GM19351 (cell line): ENCODE data around the gene MISP.
"Not testable (repeated sequence)": the region's sequence is repeated elsewhere in the genome, so short reads cannot be mapped to it uniquely, and the experiment has no call there.

Experiments
- ATAC-seq: cut with Tn5 transposase; IDR thresholded peaks from one replicate; pipeline ENCODE4 v1.9.1; 2021; ENCODE audit warnings: mild to moderate bottlenecking, moderate library complexity; ENCODE audit not compliant: unreplicated experiment

Gene MISP, protein sequence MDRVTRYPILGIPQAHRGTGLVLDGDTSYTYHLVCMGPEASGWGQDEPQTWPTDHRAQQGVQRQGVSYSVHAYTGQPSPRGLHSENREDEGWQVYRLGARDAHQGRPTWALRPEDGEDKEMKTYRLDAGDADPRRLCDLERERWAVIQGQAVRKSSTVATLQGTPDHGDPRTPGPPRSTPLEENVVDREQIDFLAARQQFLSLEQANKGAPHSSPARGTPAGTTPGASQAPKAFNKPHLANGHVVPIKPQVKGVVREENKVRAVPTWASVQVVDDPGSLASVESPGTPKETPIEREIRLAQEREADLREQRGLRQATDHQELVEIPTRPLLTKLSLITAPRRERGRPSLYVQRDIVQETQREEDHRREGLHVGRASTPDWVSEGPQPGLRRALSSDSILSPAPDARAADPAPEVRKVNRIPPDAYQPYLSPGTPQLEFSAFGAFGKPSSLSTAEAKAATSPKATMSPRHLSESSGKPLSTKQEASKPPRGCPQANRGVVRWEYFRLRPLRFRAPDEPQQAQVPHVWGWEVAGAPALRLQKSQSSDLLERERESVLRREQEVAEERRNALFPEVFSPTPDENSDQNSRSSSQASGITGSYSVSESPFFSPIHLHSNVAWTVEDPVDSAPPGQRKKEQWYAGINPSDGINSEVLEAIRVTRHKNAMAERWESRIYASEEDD

DNA sequence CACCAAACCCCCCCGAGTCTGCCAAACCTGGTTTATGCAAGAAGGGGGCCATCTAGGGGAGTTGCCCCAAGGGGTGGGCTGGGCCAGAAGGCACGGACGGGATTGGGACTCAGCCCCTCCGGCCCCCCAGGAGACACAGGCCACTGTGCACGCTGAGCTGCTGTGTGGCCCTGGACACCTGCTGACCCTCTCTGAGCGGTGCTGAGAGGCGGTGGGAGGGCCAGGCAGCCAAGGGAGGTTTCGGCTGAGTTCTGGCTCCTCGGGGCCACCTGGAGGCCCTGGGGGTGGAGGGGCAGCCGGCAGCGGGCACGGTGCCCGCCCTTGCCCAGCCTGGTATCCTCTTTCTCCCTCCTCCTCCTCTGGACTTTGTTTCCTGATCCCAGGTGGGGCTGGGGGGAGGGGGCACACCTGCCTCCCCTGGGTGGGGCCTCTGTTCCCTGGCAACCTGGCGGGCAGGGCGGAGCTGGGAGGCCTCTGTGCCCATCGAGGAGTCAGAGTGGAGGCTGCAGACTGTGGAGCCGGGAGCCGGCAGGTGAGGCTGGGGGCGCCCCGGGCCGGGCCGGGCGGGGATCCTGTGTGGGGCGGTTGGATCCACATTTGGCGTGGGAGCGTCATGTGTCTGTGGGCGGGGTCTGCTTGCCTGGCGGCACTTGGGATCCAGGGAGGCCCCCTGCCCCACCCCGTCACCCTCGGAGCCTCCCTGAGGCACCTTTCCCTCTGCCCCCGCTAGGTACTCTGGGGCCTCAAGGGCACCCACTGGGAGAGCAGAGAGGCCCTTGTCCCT lies at the start of gene MISP:
MISP (plus strand) TSS at position 473 of the 784 bp plus-strand sequence. CDS start 5,835 bp downstream, outside the sequence.
- no peak for ATAC-seq

DNA sequence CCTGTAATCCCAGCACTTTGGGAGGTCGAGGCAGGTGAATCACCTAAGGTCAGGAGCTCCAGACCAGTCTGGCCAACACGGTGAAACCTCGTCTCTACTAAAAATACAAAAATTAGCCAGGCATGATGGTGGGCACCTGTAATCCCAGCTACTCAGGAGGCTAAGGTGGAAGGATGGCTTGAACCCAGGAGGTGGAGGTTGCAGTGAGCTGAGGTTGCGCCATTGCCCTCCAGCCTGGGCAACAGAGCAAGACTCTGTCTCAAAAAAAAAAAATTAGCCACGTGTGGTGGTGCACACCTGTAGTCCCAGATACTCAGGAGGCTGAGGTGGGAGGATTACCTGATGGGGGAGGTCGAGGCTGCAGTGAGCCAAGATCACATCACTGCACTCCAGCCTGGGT lies 48.1 kb upstream of the MISP start:
- not testable (repeated sequence) for ATAC-seq

DNA sequence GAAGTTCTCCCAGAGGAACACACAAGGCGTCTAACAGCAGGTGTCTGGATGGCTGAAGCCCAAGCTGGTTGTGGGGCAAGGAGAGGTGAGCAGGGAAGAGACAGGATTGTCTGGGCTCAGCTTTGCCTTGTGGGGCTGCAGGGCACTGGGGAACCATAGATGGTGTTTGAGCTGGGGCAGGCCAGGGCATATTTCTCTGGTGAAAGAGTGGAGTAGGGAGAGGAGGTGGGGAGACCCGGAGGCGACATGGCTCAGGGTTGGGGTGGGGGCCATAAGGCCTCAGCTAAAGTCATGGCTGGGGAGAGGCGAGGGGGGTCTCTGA lies 47.6 kb upstream of the MISP start:
- ATAC-seq, result no peak

DNA sequence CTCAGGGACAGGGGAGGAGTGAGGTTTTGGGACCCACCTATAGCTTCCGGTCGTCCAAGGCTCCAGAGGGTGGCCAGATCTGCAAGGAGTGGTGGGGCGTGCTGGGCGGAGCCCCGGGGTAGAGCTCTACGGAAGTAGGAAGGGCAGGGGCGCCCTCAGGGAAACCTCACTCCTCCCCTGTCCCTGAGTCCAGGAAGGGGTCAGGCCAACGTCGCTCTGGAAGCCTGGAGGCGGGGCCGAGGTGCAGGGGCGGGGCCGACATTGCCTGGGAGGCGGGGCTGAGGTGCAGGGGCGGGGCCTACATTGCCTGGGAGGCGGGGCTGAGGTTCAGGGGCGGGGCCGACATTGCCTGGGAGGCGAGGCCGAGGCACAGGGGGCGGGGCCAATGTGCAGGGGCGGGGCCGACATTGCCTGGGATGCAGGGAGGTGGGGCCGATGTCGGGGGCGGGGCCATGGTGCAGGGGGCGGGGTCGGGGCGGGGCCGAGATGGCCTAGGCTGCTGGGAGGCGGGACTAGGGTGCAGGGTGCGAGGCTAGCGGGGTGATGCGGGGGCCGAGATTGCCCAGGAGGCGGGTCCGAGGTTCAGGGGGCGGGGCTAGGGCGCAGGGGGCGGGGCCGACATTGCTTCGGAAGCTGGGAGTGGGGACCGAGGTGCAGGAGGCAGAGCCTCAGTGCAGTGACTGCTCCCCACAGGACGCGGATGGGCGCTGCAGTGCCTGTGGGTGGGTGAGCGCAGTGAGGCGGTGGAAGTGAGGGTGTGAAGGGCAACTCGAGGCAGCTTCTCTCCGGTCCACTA lies 47.1 kb upstream of the MISP start:
- no peak for ATAC-seq

DNA sequence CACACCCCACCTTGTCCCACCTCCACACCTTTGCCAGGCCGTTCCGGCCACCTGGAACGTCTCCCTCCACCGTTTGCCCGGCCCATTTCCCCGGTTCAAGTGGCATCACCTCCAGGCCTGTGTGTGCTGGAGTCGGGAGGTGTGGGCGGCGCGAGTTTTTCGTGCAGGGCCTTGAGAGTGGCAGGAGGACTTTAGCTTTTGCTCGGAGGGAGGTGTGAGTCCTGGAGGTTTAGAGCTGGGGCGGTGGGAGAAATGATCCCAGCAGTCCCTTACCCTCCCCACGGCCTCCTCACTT lies 46.5 kb upstream of the MISP start:
- no peak for ATAC-seq

DNA sequence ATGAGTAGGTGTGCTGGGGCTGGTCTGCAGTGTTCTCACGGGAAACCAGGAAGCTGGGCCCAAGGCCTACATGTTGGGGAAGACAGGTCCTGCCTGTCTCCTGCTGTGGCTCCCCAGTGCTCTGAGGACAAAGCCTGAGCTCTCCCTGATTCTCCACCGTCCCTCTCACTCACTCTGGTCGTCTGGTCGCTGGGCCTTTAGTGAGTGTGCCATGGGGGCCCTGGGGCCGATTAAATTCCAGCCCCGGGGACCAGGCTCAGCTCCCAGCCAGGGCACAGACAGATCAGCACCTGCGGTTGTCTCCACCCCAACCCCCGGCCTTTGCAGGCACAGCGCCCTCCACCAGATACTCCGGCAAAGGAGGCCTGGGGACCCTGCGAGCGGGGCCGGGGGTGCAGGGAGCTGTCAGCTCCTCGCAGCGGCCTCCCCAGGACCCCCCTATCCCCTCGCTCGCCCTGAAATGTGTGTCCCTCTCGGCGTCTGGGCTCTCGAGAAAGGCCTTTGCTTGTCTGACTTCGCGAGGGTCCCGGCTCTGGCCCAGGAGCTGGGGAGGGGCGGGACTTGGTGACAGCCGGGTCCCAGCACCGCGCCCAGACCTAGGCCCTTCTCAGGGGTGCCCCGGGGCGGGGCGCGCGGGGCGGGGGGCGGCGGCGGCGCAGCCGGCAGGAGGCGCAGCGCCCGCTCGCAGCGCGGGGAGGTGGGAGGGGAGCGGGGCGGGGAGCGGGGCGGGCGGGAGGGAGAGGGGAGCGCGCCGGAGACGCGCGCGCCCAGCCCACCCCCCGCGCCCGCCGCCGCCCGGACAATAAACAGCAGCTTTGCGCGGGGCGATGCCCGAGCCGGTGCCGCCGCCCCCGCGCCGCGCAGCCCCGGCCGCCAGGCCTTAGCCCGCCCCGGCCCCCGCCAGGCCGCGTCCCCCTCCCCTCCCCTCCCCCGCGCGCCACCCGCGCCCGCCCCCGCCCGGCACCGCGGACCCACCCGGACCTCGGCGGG lies 42.5 kb upstream of the MISP start, which contains the start of gene PALM:
PALM (plus strand) TSS at position 782 of the 990 bp plus-strand sequence. CDS start 212 bp downstream, outside the sequence.
- no peak for ATAC-seq

DNA sequence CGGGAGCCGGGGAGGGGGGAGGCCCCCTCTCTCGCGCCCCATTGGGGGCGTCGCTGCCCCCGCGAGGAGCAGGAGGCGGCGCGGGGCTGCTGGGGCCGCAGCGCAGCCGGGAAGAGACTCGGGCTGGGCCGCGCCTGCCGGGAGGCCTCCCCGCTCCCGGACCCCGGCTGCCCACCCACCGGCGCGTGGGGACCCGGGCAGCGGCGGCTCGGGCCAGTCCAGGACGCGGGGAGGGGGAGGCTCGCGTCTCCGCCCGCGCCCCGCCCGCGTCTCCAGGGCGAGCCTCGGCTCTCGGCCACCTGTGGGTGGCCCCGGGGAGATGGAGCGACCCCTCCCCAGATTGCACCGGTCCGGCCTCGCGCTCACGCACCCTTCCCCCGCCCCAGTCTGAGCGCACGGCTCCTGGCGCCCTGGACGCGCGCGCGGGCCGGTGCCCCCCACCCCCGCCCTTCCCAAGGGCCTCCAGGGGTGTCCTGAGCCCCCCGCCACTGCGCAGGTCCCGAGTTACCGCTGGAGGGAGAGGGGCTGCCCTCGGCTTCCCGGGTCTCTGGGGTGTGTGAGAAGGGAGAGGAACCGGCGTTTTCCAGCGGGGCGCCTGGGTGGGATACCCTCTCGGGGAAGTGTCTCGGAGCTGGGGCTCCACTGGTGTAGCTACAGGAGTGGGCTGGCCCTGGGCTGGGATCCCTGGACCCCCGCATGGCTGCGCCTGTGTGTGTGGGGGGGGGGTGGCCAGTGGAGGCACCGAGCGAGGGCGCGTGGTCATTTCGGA lies 41.5 kb upstream of the MISP start:
- ATAC-seq, result no peak

DNA sequence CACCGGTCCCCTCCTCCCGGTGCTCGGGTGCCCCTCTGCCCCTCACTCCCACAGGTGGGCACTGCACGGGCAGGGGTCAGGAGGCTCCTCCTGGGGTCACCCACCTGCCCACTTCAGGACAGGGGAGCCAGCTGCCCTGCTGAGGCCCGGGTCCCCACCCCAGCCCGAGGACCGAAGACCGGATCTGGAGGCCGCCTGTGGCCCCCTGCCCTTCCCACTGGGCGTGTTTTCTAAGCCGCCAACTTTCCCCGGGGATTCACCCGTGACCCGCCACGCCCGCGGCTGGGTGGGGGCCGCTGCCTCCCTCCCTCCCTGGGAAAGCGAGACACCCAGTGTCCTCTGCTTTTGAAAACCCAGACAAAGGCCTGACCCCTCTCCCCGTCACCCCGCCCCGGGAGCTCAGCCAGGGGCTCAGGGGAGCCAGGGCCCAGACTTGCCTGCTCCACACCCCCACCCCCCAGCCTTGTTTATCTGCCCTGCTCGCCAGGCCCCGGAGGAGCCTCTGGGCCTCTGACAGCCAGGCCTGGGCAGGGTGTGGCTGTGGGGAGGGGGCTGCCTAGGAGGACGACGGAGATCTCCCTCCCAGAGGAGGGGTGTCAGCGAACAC lies 40.8 kb upstream of the MISP start:
- no peak for ATAC-seq

DNA sequence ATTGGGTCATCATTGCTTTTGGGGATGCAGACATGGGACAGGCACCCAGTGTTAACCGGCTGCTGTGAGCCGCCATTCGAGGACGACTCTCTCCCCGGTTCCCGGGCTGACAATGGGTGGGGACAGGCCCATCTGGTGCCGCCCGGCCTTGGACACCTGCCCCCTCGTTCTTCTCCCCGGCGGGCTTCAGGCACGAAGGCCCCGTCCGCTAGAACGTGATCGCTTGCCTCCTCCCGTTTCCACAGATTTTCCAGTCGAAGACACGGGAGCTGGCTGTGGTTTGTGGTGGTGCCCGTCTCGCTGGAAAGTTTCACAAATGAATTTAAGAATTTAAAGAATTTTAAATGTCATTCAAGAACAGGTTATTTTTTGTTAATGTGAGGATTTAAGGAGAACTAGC lies 40.1 kb upstream of the MISP start:
- ATAC-seq, result no peak

DNA sequence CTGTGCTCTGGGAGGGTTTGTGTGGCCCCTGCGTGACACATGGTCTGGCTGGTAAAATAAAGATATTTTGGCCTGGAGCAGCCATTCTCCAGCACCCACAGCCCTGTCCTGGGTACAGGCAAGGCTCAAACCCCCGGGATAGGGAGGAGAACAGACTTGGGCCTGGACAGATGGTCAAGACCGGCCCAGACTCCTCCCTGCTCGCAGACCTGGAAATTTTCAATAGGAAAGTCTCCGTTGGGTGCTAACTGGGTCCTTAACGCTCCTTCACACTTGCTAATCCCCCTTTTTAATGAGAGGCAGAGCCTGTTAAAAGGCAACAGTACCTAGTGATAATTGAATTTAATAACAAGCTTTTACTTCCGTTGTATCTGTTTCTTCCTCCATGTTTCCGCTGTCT lies 39.7 kb upstream of the MISP start:
- ATAC-seq, result no peak

DNA sequence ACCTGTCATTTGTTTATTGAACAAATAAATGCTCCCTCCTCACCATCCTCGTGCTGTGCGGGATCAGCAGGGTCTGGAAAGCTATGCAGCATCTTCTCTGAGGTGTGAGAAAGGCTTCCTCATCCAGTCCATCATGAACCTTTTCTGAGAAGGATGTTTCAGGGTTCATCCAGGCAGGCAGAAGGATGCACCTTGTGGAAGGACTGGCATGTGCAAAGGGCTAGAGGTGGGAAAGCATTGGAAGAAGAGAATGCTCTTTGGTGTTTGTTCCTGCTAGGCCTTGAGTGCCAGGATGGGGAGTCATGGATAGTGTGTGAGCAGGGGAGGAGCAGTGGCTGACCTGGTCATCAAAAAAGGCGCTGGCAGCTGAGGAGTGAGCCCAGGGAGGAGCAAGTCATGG lies 35.6 kb upstream of the MISP start:
- ATAC-seq, result no peak

DNA sequence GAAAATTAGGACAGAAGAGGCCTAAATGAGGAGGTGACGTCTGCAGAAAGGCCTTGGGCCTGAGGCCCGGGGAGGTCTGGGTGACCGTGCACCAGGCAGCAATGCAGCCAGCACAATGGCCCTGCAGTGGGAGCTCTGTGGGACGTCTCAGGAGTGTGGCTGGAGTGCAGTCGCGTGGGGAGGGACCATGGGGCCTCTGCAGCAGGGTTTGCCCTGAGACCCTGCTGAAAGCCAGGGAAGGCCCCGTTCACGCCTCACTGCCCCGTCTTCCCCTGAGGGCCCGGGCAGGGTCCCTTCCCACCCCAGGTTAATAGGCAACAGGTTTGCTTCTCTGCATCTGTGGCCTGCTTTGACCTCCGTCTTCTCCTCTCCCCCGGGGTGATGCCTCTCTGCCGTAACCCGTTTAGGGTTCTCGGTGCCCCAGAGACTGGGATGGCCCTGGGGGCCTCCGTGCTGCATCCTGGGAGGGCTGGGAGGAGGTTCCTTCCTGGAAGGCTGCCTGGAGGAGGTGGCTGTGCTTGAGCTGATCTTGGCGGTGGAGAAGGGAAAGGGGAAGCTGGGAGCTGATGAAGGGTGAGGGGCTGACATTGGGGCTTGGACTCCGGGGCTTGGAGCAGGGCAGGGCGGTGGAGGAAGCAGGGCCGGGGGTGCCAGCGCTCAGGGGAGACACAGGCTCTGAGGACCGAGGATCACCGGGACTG lies 32.5 kb upstream of the MISP start:
- ATAC-seq, result no peak

DNA sequence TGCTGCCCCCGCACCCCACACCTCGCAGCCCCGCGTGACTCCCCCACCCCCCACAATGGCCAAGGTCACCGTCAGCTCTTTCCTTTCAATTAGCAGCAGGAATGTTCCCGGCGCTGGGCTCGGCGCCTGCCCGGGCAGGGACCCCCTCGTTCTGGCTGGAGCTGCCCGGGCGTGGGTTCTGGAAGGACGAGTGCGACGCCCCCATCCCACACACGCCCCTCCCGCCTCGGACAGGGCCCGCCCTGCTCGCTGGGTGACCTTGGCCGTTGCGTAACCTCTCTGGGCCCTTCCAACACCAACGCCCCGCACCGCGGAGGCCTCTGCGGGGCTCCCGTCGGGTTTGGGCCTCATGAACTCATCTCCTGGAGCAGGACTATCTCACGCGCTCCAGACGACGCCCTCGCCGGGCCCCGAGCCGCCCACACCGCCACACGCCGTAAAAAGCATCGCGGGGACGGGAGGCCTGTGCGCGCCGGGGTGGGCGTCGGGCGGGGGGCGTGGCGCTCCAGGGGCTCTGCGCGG lies 31.9 kb upstream of the MISP start:
- ATAC-seq, result no peak

DNA sequence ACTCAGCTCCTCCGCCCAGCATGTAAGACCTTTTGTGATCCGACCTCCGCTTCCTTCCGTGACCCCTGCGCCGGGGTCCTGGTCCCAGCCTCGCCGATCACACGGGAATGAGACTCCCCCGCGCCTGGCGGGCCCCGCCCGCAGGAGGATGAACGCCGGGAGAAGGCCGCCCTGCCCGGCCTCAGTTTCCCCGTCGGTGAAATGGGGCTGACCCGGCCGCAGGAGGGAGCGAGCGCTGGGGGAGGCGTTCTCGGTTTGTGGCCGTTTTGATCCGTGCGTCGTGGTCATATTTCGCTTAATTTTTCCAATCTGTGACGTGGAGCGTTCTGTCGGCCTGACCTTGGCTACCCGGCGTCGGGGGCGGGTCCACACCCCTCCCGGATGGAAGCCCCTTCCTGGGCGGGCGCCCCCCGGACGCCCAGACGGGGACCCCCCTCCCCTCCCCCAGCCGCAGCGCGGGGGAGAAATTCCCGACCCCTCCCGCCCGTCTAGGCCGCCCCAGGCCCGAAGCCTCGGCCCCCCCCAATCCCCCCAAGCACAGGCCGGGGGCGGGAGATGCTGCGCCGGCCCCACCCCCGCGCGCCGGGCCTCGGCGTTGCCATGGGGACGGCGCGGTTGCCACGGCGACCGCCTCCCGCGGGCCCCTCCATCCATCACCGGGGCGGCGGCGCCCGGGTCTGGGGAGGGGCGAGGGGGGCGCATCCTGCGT lies 31.1 kb upstream of the MISP start:
- ATAC-seq, result no peak

DNA sequence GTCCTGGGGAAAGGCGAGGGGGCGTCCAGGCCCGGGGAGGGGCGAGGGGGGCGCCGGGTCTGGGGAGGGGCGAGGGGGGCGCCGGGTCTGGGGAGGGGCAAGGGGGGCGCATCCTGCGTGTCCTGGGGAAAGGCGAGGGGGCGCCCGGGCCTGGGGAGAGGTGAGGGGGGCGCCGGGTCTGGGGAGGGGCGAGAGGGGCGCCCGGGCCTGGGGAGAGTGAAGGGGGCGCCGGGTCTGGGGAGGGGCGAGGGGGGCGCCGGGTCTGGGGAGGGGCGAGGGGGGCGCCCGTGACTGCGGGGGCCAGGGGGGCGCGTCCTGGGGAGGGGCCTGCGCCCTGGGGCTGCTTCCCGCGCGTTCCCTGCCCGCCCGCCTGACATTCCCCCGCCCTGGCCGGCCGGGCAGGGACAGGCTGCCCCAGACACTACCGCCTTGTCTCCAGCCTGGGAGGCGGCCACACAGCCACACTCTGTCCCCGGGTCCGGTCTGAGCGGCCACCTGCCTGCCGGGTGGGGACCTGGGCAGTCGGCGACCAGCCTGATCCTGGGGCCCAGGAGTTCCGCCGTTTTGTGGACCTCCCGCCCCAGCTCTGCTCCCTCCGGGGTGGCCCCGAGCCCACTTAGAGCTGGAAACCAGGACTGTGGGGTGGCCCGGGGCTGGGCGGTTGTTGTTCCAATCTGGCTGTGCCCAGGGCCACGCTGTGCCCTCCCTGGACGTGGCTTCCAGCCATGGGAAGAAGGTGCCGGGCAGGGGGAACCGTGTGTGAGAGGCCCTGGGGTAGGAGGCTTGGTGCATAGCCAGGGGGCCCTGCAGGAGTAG lies 30.4 kb upstream of the MISP start:
- ATAC-seq, result no peak

DNA sequence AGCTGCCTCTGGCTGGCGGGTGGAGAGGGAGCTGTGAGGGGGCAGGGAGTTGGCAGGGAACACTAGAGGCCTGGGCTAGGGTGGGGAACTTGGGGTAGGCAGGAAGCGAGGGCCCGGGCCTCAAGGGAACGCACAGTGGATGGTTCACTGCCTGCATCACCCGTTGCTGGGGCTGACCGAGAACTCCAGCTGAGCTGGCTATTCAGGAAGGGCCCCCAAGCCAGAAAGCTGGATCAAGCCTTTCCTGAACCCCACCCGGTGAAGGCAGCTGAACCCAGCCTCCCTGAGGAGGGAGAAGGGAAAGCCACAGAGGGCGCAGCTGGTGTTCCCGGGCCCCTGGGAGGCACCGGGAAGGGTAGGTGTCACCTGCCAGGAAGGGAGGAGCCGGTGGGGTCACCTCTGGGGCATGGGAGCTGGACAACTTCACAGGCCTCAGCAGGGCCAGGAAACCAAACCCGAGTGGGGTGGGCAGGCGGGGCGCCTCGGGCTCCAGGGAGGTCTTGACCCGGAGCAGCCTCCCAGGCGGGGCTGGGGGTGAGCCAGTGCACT lies 28.3 kb upstream of the MISP start:
- ATAC-seq, result no peak
